Neutrophil (primary cell): ENCODE measurements around the gene TMED1.

ENCODE experiments used
- H3K27ac ChIP-seq: fragments of 200-600 bp; sonication (generic); 2 replicates; pipeline ENCODE4 v1.5.1; 2016; ENCODE audit warnings: mild to moderate bottlenecking, moderate library complexity
- H3K27me3 ChIP-seq: fragments of 200-600 bp; sonication (generic); 2 replicates; pipeline ENCODE4 v1.6.0; 2016; ENCODE audit warnings: mild to moderate bottlenecking
- H3K36me3 ChIP-seq: fragments of 200-600 bp; sonication (generic); 2 replicates; pipeline ENCODE4 v1.5.1; 2017
- H3K4me1 ChIP-seq, 2 experiments: fragments of 200-600 bp in 1 of 2; sonication (generic) in 1 of 2; 1 replicate in 1 of 2; 2 replicates in 1 of 2; pipeline versions ENCODE4 v1.5.1 to v1.6.1; 2013 to 2016; ENCODE audit warnings: low read depth in 1 of 2, low read length in 1 of 2, mild to moderate bottlenecking in 1 of 2, moderate library complexity in 1 of 2; ENCODE audit not compliant: control insufficient read depth in 1 of 2, insufficient read depth in 1 of 2
- H3K4me3 ChIP-seq, 2 experiments: fragments of 200-600 bp in 1 of 2; sonication (generic) in 1 of 2; 1 replicate in 1 of 2; 2 replicates in 1 of 2; pipeline ENCODE4 v1.5.1; 2013 to 2016; ENCODE audit warnings: low read depth in 1 of 2, low read length in 1 of 2, mild to moderate bottlenecking in 1 of 2, moderate library complexity in 1 of 2
- H3K9me3 ChIP-seq: fragments of 200-600 bp; sonication (generic); 2 replicates; pipeline ENCODE4 v1.5.1; 2016
- TF ChIP-seq, protein P1 (sequence below): fragments of 200-600 bp; sonication (generic); IDR thresholded peaks from 2 replicates; pipeline ENCODE4 v1.5.1; 2016; ENCODE audit warnings: antibody characterized with exemption

TMED1 gene

DNA sequence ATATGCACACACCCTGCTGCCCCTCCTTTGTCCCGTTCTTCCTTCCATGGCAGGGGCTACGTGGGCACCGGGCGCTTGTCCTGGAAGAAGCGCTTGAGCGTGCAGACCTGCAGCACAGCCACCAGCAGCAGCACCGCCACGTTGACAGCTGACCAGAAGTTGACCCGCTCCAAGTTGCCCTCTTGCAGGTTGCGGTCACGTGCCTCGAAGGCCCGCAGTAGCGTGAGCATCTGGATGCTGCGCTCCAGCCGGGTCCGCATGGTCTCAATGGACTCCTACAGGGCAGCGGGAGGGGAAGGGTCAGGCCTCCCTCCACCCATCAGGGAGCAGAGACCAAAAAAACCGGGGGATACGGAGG is 3.1 kb downstream of the TMED1 start:
- no peak overlapping the region for H3K4me3 ChIP-seq
- H3K27me3 ChIP-seq = no peaks in the 10 kb centered on the region
- peaks cover 10 to 16% of the 10 kb centered on the region in 2 experiments for H3K4me1 ChIP-seq
- TF ChIP-seq, protein P1, sequence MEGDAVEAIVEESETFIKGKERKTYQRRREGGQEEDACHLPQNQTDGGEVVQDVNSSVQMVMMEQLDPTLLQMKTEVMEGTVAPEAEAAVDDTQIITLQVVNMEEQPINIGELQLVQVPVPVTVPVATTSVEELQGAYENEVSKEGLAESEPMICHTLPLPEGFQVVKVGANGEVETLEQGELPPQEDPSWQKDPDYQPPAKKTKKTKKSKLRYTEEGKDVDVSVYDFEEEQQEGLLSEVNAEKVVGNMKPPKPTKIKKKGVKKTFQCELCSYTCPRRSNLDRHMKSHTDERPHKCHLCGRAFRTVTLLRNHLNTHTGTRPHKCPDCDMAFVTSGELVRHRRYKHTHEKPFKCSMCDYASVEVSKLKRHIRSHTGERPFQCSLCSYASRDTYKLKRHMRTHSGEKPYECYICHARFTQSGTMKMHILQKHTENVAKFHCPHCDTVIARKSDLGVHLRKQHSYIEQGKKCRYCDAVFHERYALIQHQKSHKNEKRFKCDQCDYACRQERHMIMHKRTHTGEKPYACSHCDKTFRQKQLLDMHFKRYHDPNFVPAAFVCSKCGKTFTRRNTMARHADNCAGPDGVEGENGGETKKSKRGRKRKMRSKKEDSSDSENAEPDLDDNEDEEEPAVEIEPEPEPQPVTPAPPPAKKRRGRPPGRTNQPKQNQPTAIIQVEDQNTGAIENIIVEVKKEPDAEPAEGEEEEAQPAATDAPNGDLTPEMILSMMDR = no peak
- peak overlapping the region; percentile 48 for H3K27ac ChIP-seq
- H3K36me3 ChIP-seq = peaks cover 69% of the 10 kb centered on the region
- no peaks in the 10 kb centered on the region for H3K9me3 ChIP-seq

- peak overlapping the region; percentile 48 for H3K27ac ChIP-seq
- TF ChIP-seq, protein P1 = no peak
- no peaks in the 10 kb centered on the region for H3K9me3 ChIP-seq
- peaks cover 10 to 16% of the 10 kb centered on the region in 2 experiments for H3K4me1 ChIP-seq
- H3K4me3 ChIP-seq = no peak overlapping the region
- peaks cover 76% of the 10 kb centered on the region for H3K36me3 ChIP-seq
- H3K27me3 ChIP-seq = no peaks in the 10 kb centered on the region
Measured at GRCh38 chr19:10831987-10832938, 3.7 kb downstream of the TMED1 start.

DNA sequence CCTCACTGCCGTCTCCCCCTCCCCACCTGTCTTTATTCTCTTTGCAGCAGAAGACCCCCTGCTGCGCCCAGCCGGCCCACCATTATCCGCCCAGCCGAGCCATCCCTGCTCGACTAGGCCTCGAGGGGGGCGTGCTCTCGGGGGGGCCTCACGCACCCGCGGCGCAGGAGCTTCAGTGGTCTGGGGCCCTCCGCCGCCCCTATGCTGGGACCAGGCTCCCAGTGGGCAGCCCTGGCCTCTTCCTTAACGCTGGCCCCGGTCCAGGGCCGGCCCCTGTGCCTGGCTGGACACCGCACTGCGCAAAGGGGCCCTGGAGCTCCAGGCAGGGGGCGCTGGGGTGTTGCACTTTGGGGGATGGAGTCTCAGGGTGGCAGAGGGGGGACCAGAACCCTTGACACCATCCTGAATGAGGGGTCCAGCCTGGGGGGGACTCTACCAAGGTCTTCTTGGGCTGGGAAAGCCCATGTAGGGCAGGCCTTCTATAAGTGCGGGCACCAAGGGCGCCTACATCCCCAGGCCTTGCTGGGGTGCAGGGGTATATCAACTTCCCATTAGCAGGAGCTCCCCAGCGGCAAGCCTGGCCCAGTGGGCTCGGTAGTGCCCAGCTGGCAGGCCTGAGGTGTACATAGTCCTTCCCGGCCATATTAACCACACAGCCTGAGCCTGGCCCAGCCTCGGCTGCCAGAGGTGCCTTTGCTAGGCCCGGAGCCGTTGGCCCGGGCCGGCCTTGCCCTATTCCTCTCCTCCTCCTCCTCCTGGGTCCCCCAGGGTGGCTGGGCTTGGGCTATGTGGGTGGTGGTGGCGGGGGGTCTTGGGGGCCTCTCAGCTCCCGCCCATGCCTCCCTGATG is 4.9 kb downstream of the TMED1 start:
- H3K27me3 ChIP-seq = no peaks in the 10 kb centered on the region
- peaks cover 87% of the 10 kb centered on the region for H3K36me3 ChIP-seq
- no peak overlapping the region for H3K4me3 ChIP-seq
- TF ChIP-seq, protein P1 = no peak
- H3K27ac ChIP-seq = peak overlapping the region; percentile 48
- no peaks in the 10 kb centered on the region for H3K9me3 ChIP-seq
- peaks cover 0 to 6% of the 10 kb centered on the region in 2 experiments for H3K4me1 ChIP-seq

- TF ChIP-seq, protein P1 = no peak
- H3K4me3 ChIP-seq = no peak overlapping the region
- H3K4me1 ChIP-seq = peaks cover 0 to 3% of the 10 kb centered on the region in 2 experiments
- no peaks in the 10 kb centered on the region for H3K27me3 ChIP-seq
- H3K9me3 ChIP-seq = no peaks in the 10 kb centered on the region
- peaks cover 94% of the 10 kb centered on the region for H3K36me3 ChIP-seq
- peak overlapping the region; percentile 15 for H3K27ac ChIP-seq
Measured at GRCh38 chr19:10830370-10830769, 5.6 kb downstream of the TMED1 start.

DNA sequence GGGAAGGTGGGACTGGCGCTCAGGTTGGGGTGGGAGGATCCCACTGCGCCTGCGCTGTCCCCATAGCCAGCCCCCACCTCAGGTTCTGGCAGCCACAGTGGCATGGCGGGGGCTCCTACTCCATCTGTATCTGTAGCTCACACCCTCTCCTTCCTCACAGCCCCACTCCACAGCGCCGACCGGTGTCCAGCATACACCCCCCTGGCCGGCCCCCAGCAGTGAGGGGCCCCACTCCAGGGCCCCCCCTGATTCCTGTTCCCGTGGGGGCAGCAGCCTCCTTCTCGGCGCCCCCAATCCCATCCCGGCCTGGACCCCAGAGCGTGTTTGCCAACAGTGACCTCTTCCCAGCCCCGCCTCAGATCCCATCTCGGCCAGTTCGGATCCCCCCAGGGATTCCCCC is 6.0 kb downstream of the TMED1 start:
- TF ChIP-seq, protein P1 = no peak
- no peaks in the 10 kb centered on the region for H3K9me3 ChIP-seq
- no peaks in the 10 kb centered on the region for H3K4me1 ChIP-seq
- H3K27ac ChIP-seq = no peak overlapping the region
- H3K4me3 ChIP-seq = no peak overlapping the region
- H3K27me3 ChIP-seq = no peaks in the 10 kb centered on the region
- H3K36me3 ChIP-seq = peaks cover 94% of the 10 kb centered on the region
